ENCODE measurements around the gene STUM.

The STUM gene

GRCh38 chr1:226580625-226581270 lies 32.2 kb downstream of the STUM start:
- Histone ChIP-seq H3K4me3 (no peak overlapping the region), H3K27ac (no peak overlapping the region)
- TF ChIP-seq CTCF (IDR thresholded peaks at IDR 0.05): no peak
- no peak for DNase-seq (ENCODE audit: low spot score)

GRCh38 chr1:226581650-226582330 lies 33.2 kb downstream of the STUM start:
- no peak for TF ChIP-seq CTCF (IDR thresholded peaks at IDR 0.05)
- no peak for DNase-seq (ENCODE audit: low spot score)
- no peak overlapping the region for H3K4me3 ChIP-seq
- no peak overlapping the region for H3K27ac ChIP-seq

GRCh38 chr1:226582966-226583365 lies 34.4 kb downstream of the STUM start:
- no peak for TF ChIP-seq CTCF (IDR thresholded peaks at IDR 0.05)

GRCh38 chr1:226584164-226584563 lies 35.6 kb downstream of the STUM start:
- H3K27ac ChIP-seq: no peak overlapping the region
- no peak for TF ChIP-seq CTCF (IDR thresholded peaks at IDR 0.05)
- DNase-seq (ENCODE audit: low spot score): no peak
- no peak overlapping the region for H3K4me3 ChIP-seq

More at GRCh38 chr1:226582966-226583365, 34.4 kb downstream of the STUM start:
- Histone ChIP-seq H3K4me3 (no peak overlapping the region), H3K27ac (no peak overlapping the region)
- no peak for DNase-seq (ENCODE audit: low spot score)

- no peak for TF ChIP-seq CTCF (IDR thresholded peaks at IDR 0.05)
- no peak for DNase-seq (ENCODE audit: low spot score)
- H3K4me3 ChIP-seq: no peak overlapping the region
- no peak overlapping the region for H3K27ac ChIP-seq
These were observed 37.6 kb downstream of the STUM start for GRCh38 chr1:226586116-226586515.

GRCh38 chr1:226586650-226587422 lies 38.3 kb downstream of the STUM start:
- DNase-seq (ENCODE audit: low spot score): no peak
- H3K27ac ChIP-seq: no peak overlapping the region
- no peak for TF ChIP-seq CTCF (IDR thresholded peaks at IDR 0.05)
- H3K4me3 ChIP-seq: no peak overlapping the region

Measured in coronary artery (tissue), 2 donors.